ENCODE measurements around the gene MYLIP.

The MYLIP gene

GRCh38 chr6:16130437-16130891 lies 1.6 kb downstream of the MYLIP start:
- Histone ChIP-seq H3K4me1 (ENCODE audit: insufficient read depth, low read length) (peaks cover 43% of the 10 kb centered on the region), H3K36me3 (ENCODE audit: insufficient read depth, low read length) (no peaks in the 10 kb centered on the region), H3K27me3 (ENCODE audit: control insufficient read depth in 1 of 2, insufficient read depth in 2 of 2, low read length in 2 of 2) (no peaks in the 10 kb centered on the region), H3K27ac (ENCODE audit: low read depth, low read length) (peak overlapping the region; percentile 94), H3K4me3 (ENCODE audit: low read depth in 1 of 2, low read length in 2 of 2) (peak overlapping the region; percentile 94 to 96), H3K9ac (ENCODE audit: low read length) (peak overlapping the region; percentile 70), H3K9me3 (ENCODE audit: low read length) (no peaks in the 10 kb centered on the region)

- no peaks in the 10 kb centered on the region for H3K27me3 ChIP-seq (ENCODE audit: control insufficient read depth in 1 of 2, insufficient read depth in 2 of 2, low read length in 2 of 2)
- H3K27ac ChIP-seq (ENCODE audit: low read depth, low read length) = peak overlapping the region; percentile 94
- H3K4me1 ChIP-seq (ENCODE audit: insufficient read depth, low read length) = peaks cover 46% of the 10 kb centered on the region
- H3K9ac ChIP-seq (ENCODE audit: low read length) = peak overlapping the region; percentile 70
- H3K36me3 ChIP-seq (ENCODE audit: insufficient read depth, low read length) = no peaks in the 10 kb centered on the region
- H3K9me3 ChIP-seq (ENCODE audit: low read length) = no peaks in the 10 kb centered on the region
- H3K4me3 ChIP-seq (ENCODE audit: low read depth in 1 of 2, low read length in 2 of 2) = peak overlapping the region; percentile 94 to 96
Observed at GRCh38 chr6:16130932-16131387, 2.1 kb downstream of the MYLIP start.

GRCh38 chr6:16132909-16133308 lies 4.0 kb downstream of the MYLIP start:
- no peaks in the 10 kb centered on the region for H3K36me3 ChIP-seq (ENCODE audit: insufficient read depth, low read length)
- H3K4me1 ChIP-seq (ENCODE audit: insufficient read depth, low read length) = peaks cover 64% of the 10 kb centered on the region
- H3K4me3 ChIP-seq (ENCODE audit: low read depth in 1 of 2, low read length in 2 of 2) = peak overlapping the region in 1 of 2 donors; percentile 28
- H3K27ac ChIP-seq (ENCODE audit: low read depth, low read length) = peak overlapping the region; percentile 45
- no peak overlapping the region for H3K9ac ChIP-seq (ENCODE audit: low read length)
- H3K9me3 ChIP-seq (ENCODE audit: low read length) = no peaks in the 10 kb centered on the region
- H3K27me3 ChIP-seq (ENCODE audit: control insufficient read depth in 1 of 2, insufficient read depth in 2 of 2, low read length in 2 of 2) = no peaks in the 10 kb centered on the region

GRCh38 chr6:16134430-16134829 lies 5.5 kb downstream of the MYLIP start:
- Histone ChIP-seq H3K27me3 (ENCODE audit: control insufficient read depth in 1 of 2, insufficient read depth in 2 of 2, low read length in 2 of 2) (no peaks in the 10 kb centered on the region), H3K4me3 (ENCODE audit: low read depth in 1 of 2, low read length in 2 of 2) (no peak overlapping the region), H3K36me3 (ENCODE audit: insufficient read depth, low read length) (no peaks in the 10 kb centered on the region), H3K4me1 (ENCODE audit: insufficient read depth, low read length) (peaks cover 77% of the 10 kb centered on the region), H3K9me3 (ENCODE audit: low read length) (no peaks in the 10 kb centered on the region), H3K27ac (ENCODE audit: low read depth, low read length) (peak overlapping the region; percentile 23), H3K9ac (ENCODE audit: low read length) (no peak overlapping the region)

GRCh38 chr6:16135066-16135465 lies 6.2 kb downstream of the MYLIP start:
- Histone ChIP-seq H3K9ac (ENCODE audit: low read length) (no peak overlapping the region), H3K27ac (ENCODE audit: low read depth, low read length) (no peak overlapping the region), H3K27me3 (ENCODE audit: control insufficient read depth in 1 of 2, insufficient read depth in 2 of 2, low read length in 2 of 2) (no peaks in the 10 kb centered on the region), H3K4me3 (ENCODE audit: low read depth in 1 of 2, low read length in 2 of 2) (peak overlapping the region in 1 of 2 donors; percentile 13), H3K9me3 (ENCODE audit: low read length) (no peaks in the 10 kb centered on the region), H3K4me1 (ENCODE audit: insufficient read depth, low read length) (peaks cover 79% of the 10 kb centered on the region), H3K36me3 (ENCODE audit: insufficient read depth, low read length) (no peaks in the 10 kb centered on the region)

GRCh38 chr6:16136091-16136490 lies 7.2 kb downstream of the MYLIP start:
- no peak overlapping the region for H3K9ac ChIP-seq (ENCODE audit: low read length)
- H3K27ac ChIP-seq (ENCODE audit: low read depth, low read length) = no peak overlapping the region
- H3K9me3 ChIP-seq (ENCODE audit: low read length) = no peaks in the 10 kb centered on the region
- H3K4me3 ChIP-seq (ENCODE audit: low read depth in 1 of 2, low read length in 2 of 2) = peak overlapping the region in 1 of 2 donors; percentile 28
- no peaks in the 10 kb centered on the region for H3K36me3 ChIP-seq (ENCODE audit: insufficient read depth, low read length)
- peaks cover 78% of the 10 kb centered on the region for H3K4me1 ChIP-seq (ENCODE audit: insufficient read depth, low read length)
- no peaks in the 10 kb centered on the region for H3K27me3 ChIP-seq (ENCODE audit: control insufficient read depth in 1 of 2, insufficient read depth in 2 of 2, low read length in 2 of 2)

- Histone ChIP-seq H3K9me3 (ENCODE audit: low read length) (no peaks in the 10 kb centered on the region), H3K4me3 (ENCODE audit: low read depth in 1 of 2, low read length in 2 of 2) (peak overlapping the region in 1 of 2 donors; percentile 28), H3K9ac (ENCODE audit: low read length) (no peak overlapping the region), H3K4me1 (ENCODE audit: insufficient read depth, low read length) (peaks cover 70% of the 10 kb centered on the region), H3K27ac (ENCODE audit: low read depth, low read length) (peak overlapping the region; percentile 51), H3K27me3 (ENCODE audit: control insufficient read depth in 1 of 2, insufficient read depth in 2 of 2, low read length in 2 of 2) (no peaks in the 10 kb centered on the region), H3K36me3 (ENCODE audit: insufficient read depth, low read length) (peaks cover 6% of the 10 kb centered on the region)
Observed at GRCh38 chr6:16136621-16137450, 8.0 kb downstream of the MYLIP start.

GRCh38 chr6:16137451-16137801 lies 8.5 kb downstream of the MYLIP start:
- Histone ChIP-seq H3K27ac (ENCODE audit: low read depth, low read length) (no peak overlapping the region), H3K9me3 (ENCODE audit: low read length) (no peaks in the 10 kb centered on the region), H3K9ac (ENCODE audit: low read length) (no peak overlapping the region), H3K27me3 (ENCODE audit: control insufficient read depth in 1 of 2, insufficient read depth in 2 of 2, low read length in 2 of 2) (no peaks in the 10 kb centered on the region), H3K36me3 (ENCODE audit: insufficient read depth, low read length) (peaks cover 12% of the 10 kb centered on the region), H3K4me1 (ENCODE audit: insufficient read depth, low read length) (peaks cover 64% of the 10 kb centered on the region), H3K4me3 (ENCODE audit: low read depth in 1 of 2, low read length in 2 of 2) (peak overlapping the region in 1 of 2 donors; percentile 28)

GRCh38 chr6:16139556-16139955 lies 10.7 kb downstream of the MYLIP start:
- H3K4me1 ChIP-seq (ENCODE audit: insufficient read depth, low read length) = peaks cover 43% of the 10 kb centered on the region
- no peaks in the 10 kb centered on the region for H3K27me3 ChIP-seq (ENCODE audit: control insufficient read depth in 1 of 2, insufficient read depth in 2 of 2, low read length in 2 of 2)

GRCh38 chr6:16140607-16141006 lies 11.7 kb downstream of the MYLIP start:
- H3K4me1 ChIP-seq (ENCODE audit: insufficient read depth, low read length) = peaks cover 39% of the 10 kb centered on the region

More at GRCh38 chr6:16139556-16139955, 10.7 kb downstream of the MYLIP start:
- Histone ChIP-seq H3K27ac (ENCODE audit: low read depth, low read length) (no peak overlapping the region), H3K4me3 (ENCODE audit: low read depth in 1 of 2, low read length in 2 of 2) (no peak overlapping the region), H3K36me3 (ENCODE audit: insufficient read depth, low read length) (peaks cover 33% of the 10 kb centered on the region), H3K9me3 (ENCODE audit: low read length) (no peaks in the 10 kb centered on the region), H3K9ac (ENCODE audit: low read length) (no peak overlapping the region)

GRCh38 chr6:16141514-16141913 lies 12.6 kb downstream of the MYLIP start:
- peaks cover 52% of the 10 kb centered on the region for H3K36me3 ChIP-seq (ENCODE audit: insufficient read depth, low read length)
- H3K9me3 ChIP-seq (ENCODE audit: low read length) = no peaks in the 10 kb centered on the region
- H3K9ac ChIP-seq (ENCODE audit: low read length) = no peak overlapping the region
- no peak overlapping the region for H3K27ac ChIP-seq (ENCODE audit: low read depth, low read length)
- no peak overlapping the region for H3K4me3 ChIP-seq (ENCODE audit: low read depth in 1 of 2, low read length in 2 of 2)
- H3K4me1 ChIP-seq (ENCODE audit: insufficient read depth, low read length) = peaks cover 40% of the 10 kb centered on the region
- H3K27me3 ChIP-seq (ENCODE audit: control insufficient read depth in 1 of 2, insufficient read depth in 2 of 2, low read length in 2 of 2) = no peaks in the 10 kb centered on the region

More at GRCh38 chr6:16140607-16141006, 11.7 kb downstream of the MYLIP start:
- H3K9me3 ChIP-seq (ENCODE audit: low read length) = no peaks in the 10 kb centered on the region
- H3K36me3 ChIP-seq (ENCODE audit: insufficient read depth, low read length) = peaks cover 44% of the 10 kb centered on the region
- H3K9ac ChIP-seq (ENCODE audit: low read length) = no peak overlapping the region
- no peaks in the 10 kb centered on the region for H3K27me3 ChIP-seq (ENCODE audit: control insufficient read depth in 1 of 2, insufficient read depth in 2 of 2, low read length in 2 of 2)
- H3K4me3 ChIP-seq (ENCODE audit: low read depth in 1 of 2, low read length in 2 of 2) = no peak overlapping the region
- no peak overlapping the region for H3K27ac ChIP-seq (ENCODE audit: low read depth, low read length)

All from muscle layer of colon (tissue), 2 donors.